Measurements from ENCODE around the gene DLGAP5. TPM values are rescaled to one million over a fixed set of nuclear protein-coding genes. Genes with fewer than 3 reads are reported as not detected.

The DLGAP5 gene
- total RNA-seq, 1 experiment from 2014 or later, result 72.8 TPM

GRCh38 chr14:55239320-55239719, 47.9 kb upstream of the DLGAP5 start:
- Histone ChIP-seq H3K4me1 (ENCODE audit: control insufficient read depth in 1 of 2, insufficient read depth in 2 of 2, low read length in 2 of 2) (no peaks in the 10 kb centered on the region), H3K27me3 (ENCODE audit: insufficient read depth, low read length) (peaks cover under 1% of the 10 kb centered on the region; the same call in 1 of the 2 replicates), H3K9me2 (ENCODE audit: insufficient read depth) (no peaks in the 10 kb centered on the region), H3K79me2 (ENCODE audit: insufficient read depth, low read length) (no peaks in the 10 kb centered on the region), H2AFZ (ENCODE audit: low read depth, low read length, poor library complexity, severe bottlenecking) (no peak overlapping the region), H3K36me3 (ENCODE audit: control insufficient read depth in 1 of 2, insufficient read depth in 2 of 2, low read length in 2 of 2) (no peaks in the 10 kb centered on the region), H3K9ac (ENCODE audit: low read length) (no peak overlapping the region), H3K4me3 (replicated peaks in 1 of 2; ENCODE audit: low read depth in 1 of 2, low read length in 2 of 2) (no peak overlapping the region), H4K20me1 (ENCODE audit: insufficient read depth) (no peaks in the 10 kb centered on the region), H3K9me3 (ENCODE audit: control insufficient read depth in 1 of 2, insufficient read depth in 1 of 2, low read depth in 1 of 2, low read length in 2 of 2) (no peaks in the 10 kb centered on the region), H3K4me2 (ENCODE audit: low read length) (no peak overlapping the region), H3K27ac (ENCODE audit: low read depth, low read length) (no peak overlapping the region)
- POLR2A ChIA-PET, result no interaction called here
- CTCF ChIA-PET, result no interaction called here
- no TSS peak for BruUV-seq (replicated peaks)
- RAD21 ChIA-PET (ENCODE audit: low non-redundant PET in 1 of 2, low total read pairs in 2 of 2, uncharacterized antibody in 2 of 2, unreplicated experiment in 2 of 2), result no interaction called here
- no peak for ATAC-seq
- DNase-seq (ENCODE audit: low read depth, low spot score), result no peak
- TF ChIP-seq EZH2phosphoT487 (IDR thresholded peaks at IDR 0.05; ENCODE audit: borderline replicate concordance) (no peak), REST (IDR thresholded peaks at IDR 0.05; ENCODE audit: low read depth) (no peak), CBX3 (IDR thresholded peaks at IDR 0.05; ENCODE audit: low read depth) (no peak), SIN3A (IDR thresholded peaks at IDR 0.05; ENCODE audit: low read depth) (no peak), EGR1 (IDR thresholded peaks at IDR 0.05; ENCODE audit: low read depth) (no peak), RAD21 (IDR thresholded peaks at IDR 0.05; ENCODE audit: low read depth) (no peak), SRF (IDR thresholded peaks at IDR 0.05; ENCODE audit: low read depth) (no peak), ELF1 (IDR thresholded peaks at IDR 0.05; ENCODE audit: borderline replicate concordance, low read depth) (no peak), SP1 (IDR thresholded peaks at IDR 0.05; ENCODE audit: low read depth) (no peak), ZBTB33 (IDR thresholded peaks at IDR 0.05; ENCODE audit: extremely low read depth, insufficient replicate concordance, low read length) (no peak), POLR2AphosphoS5 (IDR thresholded peaks at IDR 0.05; ENCODE audit: low read depth, low read length) (no peak), ATF3 (IDR thresholded peaks at IDR 0.05) (no peak), ZNF274 (IDR thresholded peaks at IDR 0.05; ENCODE audit: low read depth, low read length) (no peak), YY1 (IDR thresholded peaks at IDR 0.05; ENCODE audit: extremely low read depth, insufficient replicate concordance, low read depth, low read length) (no peak), CEBPB (IDR thresholded peaks at IDR 0.05; ENCODE audit: low read depth) (no peak)
- intact Hi-C loops (cut with micrococcal nuclease), result no loop called here
